GM19455 (cell line): ENCODE measurements around the gene SRP68.
"Not testable (repeated sequence)": the region's sequence is repeated elsewhere in the genome, so short reads cannot be mapped to it uniquely, and the experiment has no call there.

ENCODE experiments used
- ATAC-seq: cut with Tn5 transposase; IDR thresholded peaks from one replicate; pipeline ENCODE4 v1.9.1; 2021; ENCODE audit not compliant: unreplicated experiment

The SRP68 gene

DNA sequence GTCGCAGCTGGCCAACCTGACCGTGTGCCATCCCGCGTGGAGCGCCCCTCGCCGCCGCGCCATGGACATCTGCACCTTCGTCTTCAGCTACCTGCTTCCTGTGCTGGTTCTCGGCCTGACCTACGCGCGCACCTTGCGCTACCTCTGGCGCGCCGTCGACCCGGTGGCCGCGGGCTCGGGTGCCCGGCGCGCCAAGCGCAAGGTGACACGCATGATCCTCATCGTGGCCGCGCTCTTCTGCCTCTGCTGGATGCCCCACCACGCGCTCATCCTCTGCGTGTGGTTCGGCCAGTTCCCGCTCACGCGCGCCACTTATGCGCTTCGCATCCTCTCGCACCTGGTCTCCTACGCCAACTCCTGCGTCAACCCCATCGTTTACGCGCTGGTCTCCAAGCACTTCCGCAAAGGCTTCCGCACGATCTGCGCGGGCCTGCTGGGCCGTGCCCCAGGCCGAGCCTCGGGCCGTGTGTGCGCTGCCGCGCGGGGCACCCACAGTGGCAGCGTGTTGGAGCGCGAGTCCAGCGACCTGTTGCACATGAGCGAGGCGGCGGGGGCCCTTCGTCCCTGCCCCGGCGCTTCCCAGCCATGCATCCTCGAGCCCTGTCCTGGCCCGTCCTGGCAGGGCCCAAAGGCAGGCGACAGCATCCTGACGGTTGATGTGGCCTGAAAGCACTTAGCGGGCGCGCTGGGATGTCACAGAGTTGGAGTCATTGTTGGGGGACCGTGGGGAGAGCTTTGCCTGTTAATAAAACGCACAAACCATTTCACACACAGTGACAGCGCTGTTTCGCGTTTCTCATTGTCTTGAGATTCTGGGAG is 4.7 kb upstream of the SRP68 start:
- no peak for ATAC-seq

DNA sequence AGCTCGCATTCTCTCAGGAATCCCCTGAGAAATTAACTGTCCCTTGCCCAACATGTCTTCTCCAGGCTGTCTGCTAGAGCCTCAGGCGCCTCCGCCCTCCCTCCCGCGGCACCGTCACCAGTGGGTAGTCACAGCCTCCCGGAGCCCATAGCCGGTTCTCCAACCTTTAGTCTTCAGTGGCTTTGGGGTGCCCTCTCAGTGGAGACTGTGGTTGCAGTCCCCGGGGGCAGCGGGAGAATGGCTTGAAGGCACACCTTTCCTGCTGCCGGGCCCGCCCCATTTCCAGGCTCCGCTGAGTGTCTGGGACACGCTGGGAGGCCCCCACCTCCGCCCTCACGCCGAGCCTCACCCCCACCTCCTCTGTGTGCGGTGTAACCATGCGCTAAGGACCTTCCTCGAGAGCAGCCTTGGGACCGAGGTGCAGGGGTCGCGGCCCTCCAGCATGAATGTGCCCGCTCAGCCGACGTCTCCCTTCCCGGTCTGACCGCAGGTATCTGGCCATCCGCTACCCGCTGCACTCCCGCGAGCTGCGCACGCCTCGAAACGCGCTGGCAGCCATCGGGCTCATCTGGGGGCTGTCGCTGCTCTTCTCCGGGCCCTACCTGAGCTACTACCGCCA is 3.9 kb upstream of the SRP68 start:
- no peak for ATAC-seq

DNA sequence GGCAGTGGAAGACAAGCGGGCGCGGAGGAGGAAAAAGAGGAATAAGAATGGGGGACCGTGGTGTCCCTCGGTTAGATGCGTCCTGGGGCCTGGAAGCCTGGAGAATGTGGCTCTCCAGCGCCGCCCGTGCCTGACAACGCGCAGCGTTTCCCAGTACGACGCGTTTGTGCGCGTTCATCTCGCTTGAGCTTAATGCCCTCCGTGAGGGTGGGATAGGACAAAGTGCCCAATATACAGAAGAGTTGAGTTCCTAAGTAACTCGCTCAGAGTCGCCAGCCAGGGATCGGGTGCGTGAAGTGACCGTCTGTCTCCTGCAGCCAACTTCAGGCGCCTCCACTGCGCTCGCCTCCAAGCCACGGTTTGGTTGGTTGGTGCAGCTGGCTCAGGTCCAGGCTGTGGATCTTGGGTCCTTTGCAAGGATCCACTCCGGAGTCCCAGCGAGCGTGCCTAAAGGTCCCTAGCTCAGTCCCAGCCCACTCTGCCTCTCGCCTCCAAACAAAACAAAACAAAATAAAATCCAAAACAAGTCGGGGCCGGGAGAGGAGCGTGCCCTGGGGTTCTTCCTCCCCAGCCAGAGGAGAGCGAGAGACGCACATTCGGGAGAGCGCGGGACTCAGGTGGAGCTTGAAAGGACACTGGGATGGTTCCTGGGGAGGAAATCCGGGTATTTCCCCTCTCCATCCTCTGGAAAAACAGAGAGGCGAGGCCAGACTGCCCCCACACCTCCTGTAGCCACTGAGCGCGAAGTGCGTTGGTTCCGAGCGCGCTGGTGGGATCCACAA is 3.2 kb upstream of the SRP68 start:
- no peak for ATAC-seq

DNA sequence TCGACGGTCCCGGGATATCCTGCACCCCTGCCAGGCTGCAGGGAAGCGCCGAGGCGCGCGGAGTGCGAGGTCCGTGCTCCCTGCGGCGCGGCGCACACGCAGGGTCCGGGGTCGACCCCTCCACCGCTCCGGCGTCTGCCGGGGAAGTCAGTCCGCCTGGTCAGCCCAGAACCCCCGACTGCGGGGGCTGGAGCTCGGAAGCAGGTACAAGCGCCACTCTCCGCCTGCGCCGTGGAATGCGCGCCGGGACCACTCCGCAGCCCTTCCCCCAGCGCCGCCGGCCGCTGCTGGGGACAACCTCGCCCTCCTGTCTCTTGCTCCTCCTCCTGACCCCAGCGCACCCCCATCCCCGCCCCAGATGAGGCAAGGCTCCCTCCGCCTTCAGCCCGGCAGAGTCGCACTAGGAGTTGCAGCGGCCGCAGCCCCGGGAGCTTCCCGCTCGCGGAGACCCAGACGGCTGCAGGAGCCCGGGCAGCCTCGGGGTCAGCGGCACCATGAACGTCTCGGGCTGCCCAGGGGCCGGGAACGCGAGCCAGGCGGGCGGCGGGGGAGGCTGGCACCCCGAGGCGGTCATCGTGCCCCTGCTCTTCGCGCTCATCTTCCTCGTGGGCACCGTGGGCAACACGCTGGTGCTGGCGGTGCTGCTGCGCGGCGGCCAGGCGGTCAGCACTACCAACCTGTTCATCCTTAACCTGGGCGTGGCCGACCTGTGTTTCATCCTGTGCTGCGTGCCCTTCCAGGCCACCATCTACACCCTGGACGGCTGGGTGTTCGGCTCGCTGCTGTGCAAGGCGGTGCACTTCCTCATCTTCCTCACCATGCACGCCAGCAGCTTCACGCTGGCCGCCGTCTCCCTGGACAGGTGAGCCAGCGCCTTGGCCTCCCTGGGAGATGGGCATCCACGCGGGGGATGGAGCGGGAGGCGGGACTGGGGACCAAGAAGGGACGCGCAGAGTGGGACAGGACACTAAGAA is 2.4 kb upstream of the SRP68 start, which contains the start of gene GALR2:
GALR2 (plus strand) TSS at position 392 of the 974 bp plus-strand sequence; CDS start at position 495, 103 bp downstream.
- ATAC-seq, result no peak

DNA sequence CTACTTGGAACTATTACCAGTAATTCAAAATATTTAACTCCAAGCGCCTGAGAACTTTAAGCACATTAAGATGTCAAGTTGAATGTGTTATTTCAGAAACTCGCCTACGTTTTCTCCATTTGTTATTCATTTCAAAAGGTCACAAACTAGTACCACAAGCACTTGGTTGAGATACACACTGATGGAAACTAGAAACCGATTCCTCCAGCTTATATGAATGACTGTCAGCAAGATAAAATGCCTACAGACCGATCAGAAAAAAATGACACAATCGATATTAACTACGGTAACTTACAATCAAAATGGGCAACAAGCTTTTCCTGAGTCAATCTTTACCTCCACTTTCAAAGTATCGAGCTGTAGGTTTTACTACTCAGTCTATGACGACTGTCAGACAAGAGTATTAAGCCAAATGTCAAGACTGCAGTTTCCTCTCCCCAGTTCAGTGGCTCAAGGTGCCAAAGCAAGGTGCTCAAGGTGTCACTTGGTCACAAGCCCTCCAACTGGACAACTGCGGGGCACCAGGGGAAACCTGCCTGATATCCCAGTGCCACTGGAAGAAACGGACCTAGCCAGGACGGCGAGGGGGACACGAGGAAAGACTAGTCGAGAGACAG is 678 bp downstream of the SRP68 start:
- ATAC-seq, result peak; percentile 28

DNA sequence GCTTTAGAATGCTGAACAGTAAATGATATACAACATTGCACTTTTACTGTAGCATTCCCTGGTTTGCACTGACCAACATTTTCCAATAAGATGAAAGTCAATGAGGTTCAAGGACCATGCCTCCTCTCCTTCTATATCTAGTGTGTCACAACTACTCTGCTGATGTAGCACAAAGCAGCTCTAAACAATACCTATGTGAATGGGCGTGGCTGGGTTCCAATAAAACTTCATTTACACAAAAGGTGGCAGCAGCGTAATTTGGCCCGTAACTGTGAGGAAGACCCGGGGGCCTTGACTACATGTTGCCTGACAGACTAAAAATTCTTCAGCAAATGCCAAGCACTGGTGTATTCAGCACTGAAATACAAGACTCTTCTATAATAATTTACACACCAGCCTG is 6.5 kb downstream of the SRP68 start:
- no peak for ATAC-seq

DNA sequence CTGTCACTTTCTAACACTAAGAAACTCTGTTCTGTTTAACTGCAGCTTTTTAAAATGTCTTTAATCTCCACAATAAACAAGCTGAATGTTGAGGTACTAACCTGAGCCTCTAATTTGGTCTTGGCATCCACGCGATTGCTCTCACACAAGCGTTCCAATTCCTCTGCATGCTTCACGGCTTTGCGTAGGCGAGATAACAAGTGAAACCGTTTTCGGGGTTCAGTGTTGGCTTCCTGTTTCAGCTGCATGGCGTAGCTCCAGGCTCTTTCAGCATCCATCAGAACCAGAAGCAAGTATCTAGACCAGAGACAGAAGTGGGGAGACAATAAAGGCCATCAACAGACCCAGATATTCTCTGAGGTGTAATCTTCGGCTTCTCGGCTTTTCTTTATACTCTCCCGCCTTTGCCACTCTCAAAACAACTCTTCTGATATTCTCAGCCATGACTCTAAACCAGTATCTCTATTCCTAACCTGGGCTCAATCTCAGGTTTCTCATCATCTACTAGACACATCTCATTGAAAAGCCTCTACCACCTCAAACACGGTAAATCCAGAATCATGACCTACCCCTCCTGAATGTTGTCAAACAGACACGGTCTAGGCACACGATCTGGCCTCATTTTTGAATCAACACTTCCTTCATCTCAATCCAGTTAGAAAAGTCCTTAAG is 8.3 kb downstream of the SRP68 start:
- ATAC-seq, result no peak

DNA sequence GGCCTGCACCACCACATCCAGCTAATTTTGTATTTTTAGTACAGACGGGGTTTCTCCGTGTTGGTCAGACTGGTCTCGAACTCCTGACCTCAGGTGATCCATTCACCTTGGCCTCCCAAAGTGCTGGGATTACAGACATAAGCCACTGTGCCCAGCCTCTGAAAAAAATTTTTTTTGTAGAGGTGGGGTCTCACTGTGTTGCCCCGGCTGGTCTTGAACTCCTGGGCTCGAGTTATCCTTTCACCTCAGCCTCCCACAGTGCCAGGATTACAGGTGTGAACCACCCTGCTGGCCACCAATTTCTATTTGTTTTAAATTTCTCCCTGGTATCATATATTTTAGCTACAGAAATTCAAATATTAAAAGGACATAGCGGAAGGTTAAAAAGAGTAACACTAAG is 14.1 kb downstream of the SRP68 start:
- not testable (repeated sequence) for ATAC-seq

DNA sequence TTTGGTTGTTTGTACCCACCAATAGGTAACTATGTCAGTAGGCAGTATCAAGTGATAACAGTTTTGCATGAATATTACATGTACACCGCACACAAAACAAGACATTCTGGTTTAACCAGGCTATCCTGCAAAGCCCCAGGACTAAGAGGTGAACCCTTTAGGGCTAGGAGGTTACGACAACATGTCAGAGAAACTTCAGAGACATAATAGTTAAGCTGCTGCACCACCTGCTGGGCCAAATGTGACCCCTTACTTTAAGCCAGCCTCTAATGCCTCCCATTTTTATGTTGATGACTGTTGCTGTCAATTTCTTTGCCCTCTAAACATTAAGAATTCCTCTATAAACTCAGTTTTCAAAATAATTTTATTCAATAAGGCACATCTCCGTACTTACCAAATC is 15.4 kb downstream of the SRP68 start:
- ATAC-seq, result no peak

DNA sequence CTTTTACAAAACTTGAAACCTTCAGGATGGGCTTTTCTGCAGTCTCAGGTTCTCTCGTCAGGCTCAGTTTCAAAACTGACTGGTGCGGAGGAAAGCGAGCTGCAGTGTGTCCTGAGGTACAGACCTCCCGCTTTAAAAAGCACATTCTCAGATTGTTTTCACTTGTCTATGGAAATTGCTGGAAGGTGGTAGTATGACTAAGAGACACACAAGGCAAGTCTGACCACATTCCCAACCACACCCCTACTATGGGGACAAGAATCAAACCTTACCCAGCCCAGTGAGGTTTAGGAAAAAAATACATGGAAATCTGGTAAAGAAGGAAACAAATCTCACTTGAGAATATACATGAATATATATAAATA is 18.2 kb downstream of the SRP68 start:
- ATAC-seq, result no peak

DNA sequence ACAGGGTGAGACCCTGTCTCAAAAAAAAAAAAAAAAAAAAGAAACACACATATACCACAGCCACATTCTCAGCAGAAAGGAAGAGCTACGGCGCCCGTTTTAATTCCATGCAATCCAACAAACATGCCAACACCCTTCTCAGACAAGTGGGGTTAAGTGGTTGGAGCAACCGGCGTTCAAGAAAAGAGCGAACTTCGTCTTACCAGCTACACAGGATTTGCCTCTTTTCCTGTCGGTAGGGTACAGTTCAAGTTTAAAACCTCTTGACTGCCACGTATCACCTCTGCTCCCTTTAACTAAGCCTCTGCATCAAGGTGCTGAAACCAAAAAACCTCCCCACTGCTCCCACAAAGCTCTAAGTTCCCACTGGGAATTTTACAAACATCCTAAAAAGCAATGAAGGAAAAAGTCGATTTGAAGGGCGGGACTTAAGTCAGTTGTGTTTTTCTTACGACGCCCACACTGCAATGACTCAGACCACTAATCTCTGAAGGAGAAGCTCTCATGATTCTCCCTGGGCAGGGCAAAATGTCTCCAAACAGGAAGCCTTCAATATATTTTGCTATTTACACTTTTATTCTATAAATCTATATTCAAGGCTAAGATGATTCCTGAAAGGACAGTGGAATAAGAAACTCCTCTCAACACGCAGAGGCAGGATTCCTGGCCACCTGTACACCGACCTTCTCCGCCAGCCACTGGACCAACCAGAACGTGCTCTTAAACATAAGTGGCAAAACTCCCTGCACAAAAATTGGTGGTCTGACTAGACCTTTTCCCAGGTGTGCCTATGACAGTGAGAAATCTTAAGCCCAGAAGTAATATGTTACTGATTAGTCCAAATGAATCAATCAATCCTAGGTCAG is 18.8 kb downstream of the SRP68 start:
- no peak for ATAC-seq

DNA sequence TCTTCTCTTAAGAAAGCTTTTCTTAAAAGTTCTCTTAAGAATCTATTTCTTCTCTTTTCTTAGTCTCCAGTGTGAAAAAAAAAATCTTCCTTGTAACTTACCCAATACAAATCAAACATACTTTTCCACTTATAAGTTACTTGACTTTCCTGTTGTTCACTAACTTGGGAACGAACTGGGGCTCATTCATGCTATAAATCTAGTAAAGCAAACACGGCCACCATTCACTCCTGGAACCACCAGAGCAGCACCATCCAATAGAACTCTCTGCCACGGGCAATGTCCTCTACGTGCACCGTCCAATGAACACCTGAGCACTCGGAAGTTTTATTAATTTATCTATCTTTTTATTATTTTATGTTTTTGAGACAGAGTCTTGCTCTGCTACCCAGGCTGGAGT is 20.8 kb downstream of the SRP68 start:
- ATAC-seq, result no peak

DNA sequence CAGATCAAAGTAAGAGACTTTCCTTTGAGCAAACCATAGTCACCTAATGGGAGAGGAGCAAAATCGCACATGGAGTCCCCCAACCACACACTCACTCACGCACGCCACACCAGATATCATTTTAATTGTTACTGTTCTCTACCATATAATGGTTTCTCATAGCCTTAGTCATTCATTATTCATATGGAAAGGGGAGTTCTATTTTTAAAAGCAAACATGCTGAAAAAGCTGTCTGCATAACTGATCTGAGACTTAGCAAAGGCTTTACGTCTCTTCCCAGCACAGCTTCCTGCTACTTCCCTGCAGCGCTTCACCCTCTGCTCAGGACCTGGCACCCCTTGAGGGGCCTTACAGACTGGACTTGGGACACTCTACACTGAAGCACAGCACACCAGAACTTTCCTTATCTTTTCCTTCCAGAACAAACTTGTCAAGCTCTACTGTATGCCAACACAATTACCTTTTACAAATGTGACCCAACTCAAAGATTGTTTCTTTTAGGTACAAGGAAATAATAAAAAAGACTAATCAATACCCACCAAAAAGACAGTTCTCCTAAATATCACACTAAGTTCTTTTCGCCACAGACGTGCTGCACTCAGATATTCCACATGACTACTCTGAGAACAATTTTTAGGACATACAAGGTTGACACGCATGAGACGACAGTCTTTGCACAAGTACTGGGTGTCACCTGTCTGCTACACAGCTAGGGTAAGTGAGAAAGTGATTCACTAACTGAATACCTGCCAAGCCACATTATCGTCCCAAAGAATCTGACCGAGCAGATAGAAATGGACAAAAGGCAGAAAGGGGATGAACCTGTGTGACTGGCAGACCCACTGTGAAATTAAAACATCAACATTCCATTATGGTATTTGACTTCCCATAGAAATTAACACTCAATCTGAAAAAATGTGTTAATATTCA is 21.5 kb downstream of the SRP68 start:
- no peak for ATAC-seq

DNA sequence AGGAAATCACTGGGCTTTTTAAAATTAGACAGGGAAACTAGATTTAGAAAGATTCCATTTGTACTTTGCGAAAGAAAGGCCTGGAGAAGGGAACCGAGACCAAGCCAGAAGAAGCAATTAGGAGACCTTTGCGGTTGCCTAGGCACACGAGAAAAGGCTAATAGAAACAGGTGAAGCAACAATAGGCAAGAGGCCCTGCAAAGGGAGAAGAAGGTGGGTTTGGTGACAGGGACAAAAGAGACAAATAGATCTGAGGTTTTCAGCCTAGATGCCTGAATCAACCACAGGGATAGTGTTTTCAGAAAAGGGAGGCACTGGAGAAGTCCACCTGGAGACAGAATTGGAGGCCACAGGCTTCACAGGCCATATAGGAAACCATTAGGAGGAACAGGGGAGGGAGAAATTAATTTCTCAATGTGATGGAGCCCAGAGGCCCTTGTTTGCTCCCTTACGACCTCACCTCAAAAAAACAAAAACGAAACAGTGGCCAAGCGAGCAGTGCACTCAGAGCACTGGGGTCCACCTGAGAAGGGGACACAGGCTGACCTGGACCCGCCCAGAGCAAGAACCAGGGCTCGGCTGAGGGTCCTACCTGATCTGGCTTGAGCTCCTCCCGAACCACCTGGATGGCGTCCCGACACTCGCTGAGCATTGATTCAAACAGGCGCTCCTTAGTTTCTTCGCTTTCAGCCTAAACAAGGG is 22.3 kb downstream of the SRP68 start:
- ATAC-seq, result no peak

DNA sequence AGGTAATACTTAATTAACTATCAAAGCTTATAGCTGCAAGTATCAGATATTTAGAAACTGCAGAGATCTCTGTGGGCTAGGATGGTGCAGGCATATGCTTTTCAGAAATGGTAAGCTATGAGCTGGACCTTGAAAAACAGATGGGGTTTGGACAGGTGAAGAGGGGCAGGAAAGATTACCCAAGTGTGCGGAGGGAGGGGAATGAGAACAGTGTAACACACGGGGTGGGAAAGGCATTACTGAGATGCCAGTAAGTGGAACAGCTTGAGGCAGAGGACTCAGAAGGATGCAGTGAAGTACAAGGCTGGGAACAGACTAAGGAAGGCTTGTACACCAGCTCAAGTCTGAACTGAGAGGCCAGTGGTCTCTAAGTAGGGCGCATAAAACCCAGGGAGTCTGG is 23.1 kb downstream of the SRP68 start:
- no peak for ATAC-seq

DNA sequence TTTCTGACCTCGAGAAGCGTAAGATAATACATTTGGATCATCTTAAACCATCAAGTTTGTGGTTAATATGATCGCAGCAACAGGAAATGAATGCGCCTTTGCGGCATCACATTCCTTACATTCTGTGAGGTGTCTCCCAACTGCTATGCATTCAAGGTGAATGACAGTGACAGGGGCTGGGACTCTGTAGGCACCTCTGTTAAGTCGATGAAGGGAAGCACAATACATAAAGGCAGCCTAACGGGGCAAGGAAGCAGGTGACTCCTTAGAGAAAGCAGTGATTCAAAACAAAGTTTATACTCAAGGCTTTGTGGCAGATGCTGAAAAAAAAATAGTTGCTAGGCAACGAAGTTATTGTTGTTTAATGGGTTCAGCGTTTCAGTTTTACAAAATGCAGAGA is 23.6 kb downstream of the SRP68 start:
- ATAC-seq, result no peak

DNA sequence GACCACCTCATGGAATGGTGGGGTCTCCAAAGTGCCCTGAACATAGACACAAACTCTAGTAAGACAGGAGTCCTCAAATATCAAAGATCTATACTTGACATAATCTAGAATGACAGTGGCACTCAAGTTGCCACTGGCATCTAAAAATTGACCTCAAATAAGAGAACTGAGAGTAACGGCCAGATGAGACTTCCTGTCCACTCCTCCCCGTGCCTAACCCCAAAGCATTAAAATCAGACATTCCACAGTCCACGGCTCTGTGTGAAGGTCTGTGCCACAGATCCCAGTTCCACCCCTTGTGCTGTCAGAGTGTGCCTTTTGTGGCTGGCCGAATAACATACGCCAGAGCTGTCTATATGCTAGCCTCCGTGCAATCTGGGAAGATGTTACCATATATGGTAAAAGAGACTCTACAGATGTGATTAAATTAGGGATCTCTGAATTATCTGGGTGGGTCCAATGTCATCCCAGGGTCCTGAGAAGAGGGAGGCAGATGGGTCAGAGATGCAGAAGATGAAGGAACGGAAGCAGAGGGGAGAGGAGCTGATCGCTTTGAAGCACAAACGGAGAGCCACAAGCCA is 24.2 kb downstream of the SRP68 start:
- no peak for ATAC-seq
